ENCODE results near the gene MCF2L.

DNA sequence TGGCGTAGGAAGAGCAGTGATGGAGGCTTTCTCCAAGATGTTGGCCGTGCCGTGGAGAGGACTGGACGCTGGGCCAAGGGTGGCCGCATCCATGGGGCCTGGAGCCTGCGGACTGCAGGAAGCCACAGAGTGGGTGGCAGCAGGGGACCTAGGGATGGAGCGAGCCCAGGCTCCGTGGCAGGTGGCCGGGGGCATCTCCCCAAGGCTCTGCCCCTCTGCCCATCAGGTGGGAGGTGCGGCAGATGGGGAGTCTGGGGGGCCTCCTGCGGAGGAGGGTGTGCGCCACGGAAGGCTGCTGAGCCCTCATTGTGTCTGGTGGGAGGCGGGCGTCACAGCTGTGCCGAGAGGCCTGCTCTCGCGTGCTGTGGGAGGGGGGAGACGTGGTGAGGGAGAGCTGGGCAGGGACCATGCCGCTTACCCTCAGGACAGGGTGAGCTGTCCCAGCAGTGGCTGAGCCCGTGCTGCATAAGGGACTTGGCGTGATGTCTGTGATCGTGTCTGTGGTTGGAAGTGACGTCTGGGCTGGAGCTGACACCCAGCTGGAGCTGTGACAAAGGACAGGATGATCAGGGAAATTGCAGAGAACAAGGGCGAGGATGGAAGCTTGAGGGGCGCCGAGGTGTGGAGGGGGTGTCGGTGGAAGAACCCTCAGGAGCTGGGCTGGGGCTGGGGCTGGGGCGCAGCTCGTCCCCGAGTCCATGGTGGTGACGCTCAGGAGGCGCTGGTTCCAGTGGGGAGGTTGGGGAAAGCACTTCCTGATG is 13.4 kb downstream of the MCF2L start:
- no peak for TF ChIP-seq POLR2A (IDR thresholded peaks at IDR 0.05)
- TF ChIP-seq, protein P1, sequence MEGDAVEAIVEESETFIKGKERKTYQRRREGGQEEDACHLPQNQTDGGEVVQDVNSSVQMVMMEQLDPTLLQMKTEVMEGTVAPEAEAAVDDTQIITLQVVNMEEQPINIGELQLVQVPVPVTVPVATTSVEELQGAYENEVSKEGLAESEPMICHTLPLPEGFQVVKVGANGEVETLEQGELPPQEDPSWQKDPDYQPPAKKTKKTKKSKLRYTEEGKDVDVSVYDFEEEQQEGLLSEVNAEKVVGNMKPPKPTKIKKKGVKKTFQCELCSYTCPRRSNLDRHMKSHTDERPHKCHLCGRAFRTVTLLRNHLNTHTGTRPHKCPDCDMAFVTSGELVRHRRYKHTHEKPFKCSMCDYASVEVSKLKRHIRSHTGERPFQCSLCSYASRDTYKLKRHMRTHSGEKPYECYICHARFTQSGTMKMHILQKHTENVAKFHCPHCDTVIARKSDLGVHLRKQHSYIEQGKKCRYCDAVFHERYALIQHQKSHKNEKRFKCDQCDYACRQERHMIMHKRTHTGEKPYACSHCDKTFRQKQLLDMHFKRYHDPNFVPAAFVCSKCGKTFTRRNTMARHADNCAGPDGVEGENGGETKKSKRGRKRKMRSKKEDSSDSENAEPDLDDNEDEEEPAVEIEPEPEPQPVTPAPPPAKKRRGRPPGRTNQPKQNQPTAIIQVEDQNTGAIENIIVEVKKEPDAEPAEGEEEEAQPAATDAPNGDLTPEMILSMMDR (IDR thresholded peaks at IDR 0.05) = no peak
